ENCODE data around the gene RPL10. TPM values are rescaled to one million over a fixed set of nuclear protein-coding genes. Genes with fewer than 3 reads are reported as not detected.

Gene RPL10
- polyA plus RNA-seq, 1 donor (not counting 4 experiments of a cell fraction or from before 2014, with no cell fraction given) = 2,926 TPM

DNA sequence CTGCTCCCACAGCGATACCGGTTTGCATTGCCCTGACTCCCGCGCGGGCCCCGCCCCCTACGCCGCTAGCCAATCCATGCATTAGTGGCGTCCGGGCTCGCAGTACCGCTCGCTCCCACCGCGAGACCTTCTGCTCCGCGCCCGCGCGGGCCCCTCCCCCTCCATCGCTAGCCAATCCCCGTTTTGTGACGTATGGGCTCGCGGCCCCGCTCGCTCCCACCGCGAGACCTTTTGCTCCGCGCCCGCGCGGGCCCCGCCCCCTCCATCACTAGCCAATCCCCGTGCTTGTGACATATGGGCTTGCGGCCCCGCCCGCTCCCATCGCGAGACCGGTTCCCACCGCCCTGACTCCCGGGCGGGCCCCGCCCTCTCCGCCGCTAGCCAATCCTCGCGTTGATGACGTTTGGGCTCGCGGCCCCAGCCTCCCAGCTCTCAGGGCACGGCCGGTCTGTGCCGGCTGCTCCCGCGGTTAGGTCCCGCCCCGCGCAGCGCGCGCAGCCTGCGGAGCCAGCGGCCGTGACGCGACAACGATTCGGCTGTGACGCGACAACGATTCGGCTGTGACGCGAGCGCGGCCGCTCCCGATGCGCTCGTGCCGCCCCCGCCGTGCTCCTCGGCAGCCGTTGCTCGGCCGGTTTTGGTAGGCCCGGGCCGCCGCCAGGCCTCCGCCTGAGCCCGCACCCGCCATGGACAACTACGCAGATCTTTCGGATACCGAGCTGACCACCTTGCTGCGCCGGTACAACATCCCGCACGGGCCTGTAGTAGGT is 19.2 kb upstream of the RPL10 start, which contains the start of gene EMD:
Gene EMD (plus strand): TSS at position 497 of the 770 bp plus-strand sequence. CDS start 190 bp downstream, at position 687.
- peak within 1 kb of the TSS; percentile 93 for H3K9ac ChIP-seq (ENCODE audit: control insufficient read depth, extremely low read depth, insufficient read depth, low read length)
- TF ChIP-seq, protein P1, sequence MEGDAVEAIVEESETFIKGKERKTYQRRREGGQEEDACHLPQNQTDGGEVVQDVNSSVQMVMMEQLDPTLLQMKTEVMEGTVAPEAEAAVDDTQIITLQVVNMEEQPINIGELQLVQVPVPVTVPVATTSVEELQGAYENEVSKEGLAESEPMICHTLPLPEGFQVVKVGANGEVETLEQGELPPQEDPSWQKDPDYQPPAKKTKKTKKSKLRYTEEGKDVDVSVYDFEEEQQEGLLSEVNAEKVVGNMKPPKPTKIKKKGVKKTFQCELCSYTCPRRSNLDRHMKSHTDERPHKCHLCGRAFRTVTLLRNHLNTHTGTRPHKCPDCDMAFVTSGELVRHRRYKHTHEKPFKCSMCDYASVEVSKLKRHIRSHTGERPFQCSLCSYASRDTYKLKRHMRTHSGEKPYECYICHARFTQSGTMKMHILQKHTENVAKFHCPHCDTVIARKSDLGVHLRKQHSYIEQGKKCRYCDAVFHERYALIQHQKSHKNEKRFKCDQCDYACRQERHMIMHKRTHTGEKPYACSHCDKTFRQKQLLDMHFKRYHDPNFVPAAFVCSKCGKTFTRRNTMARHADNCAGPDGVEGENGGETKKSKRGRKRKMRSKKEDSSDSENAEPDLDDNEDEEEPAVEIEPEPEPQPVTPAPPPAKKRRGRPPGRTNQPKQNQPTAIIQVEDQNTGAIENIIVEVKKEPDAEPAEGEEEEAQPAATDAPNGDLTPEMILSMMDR (optimal IDR thresholded peaks at IDR 0.05 in 1 of 3, IDR thresholded peaks at IDR 0.05 in 1 of 3, conservative IDR thresholded peaks at IDR 0.05 in 1 of 3; ENCODE audit: extremely low read depth in 1 of 3, insufficient read depth in 2 of 3, low read length in 3 of 3) = no peak
- TF ChIP-seq EZH2 (IDR thresholded peaks at IDR 0.05; ENCODE audit: low read length) = no peak
- dilution Hi-C loops (cut with MboI; ENCODE audit: extremely low pct_ligation_motif_present, low sequenced_read_pairs) = no loop called here
- no peaks in the 10 kb centered on the region for H3K27me3 ChIP-seq (ENCODE audit: control insufficient read depth, extremely low read depth, insufficient read depth, low read length)
- H4K20me1 ChIP-seq (ENCODE audit: control insufficient read depth, extremely low read depth, insufficient read depth, low read length) = no peaks in the 10 kb centered on the region
- H3K36me3 ChIP-seq (ENCODE audit: control insufficient read depth in 2 of 2, extremely low read depth in 1 of 2, insufficient read depth in 2 of 2, low read length in 2 of 2) = peaks cover 1 to 10% of the 10 kb centered on the region in 2 experiments
- peak within 1 kb of the TSS; percentile 83 for H3K27ac ChIP-seq (ENCODE audit: control insufficient read depth, insufficient read depth, low read length)
- H3K9me3 ChIP-seq (ENCODE audit: control insufficient read depth, low read depth, low read length) = no peaks in the 10 kb centered on the region
- DNase-seq (ENCODE audit: low read depth, low spot score) = no peak
- H3K4me1 ChIP-seq (ENCODE audit: control insufficient read depth, extremely low read depth, insufficient read depth, low read length) = peaks cover 16% of the 10 kb centered on the region
- H3K9me1 ChIP-seq (ENCODE audit: control insufficient read depth, extremely low read depth, insufficient read depth, low read length) = no peaks in the 10 kb centered on the region
- no peak for FAIRE-seq
- peak within 1 kb of the TSS; percentile 15 for H2AFZ ChIP-seq (ENCODE audit: control insufficient read depth, low read length)
- peak within 1 kb of the TSS; percentile 68 for H3K4me2 ChIP-seq (ENCODE audit: control insufficient read depth, extremely low read depth, insufficient read depth, low read depth, low read length)
- peaks cover 13% of the 10 kb centered on the region for H3K79me2 ChIP-seq (ENCODE audit: control insufficient read depth, insufficient read depth, low read length)
- H3K4me3 ChIP-seq (ENCODE audit: control insufficient read depth in 2 of 3, extremely low read depth in 1 of 3, insufficient read depth in 2 of 3, low read depth in 1 of 3, low read length in 3 of 3) = peak within 1 kb of the TSS; percentile 68 to 85 (median 70)

DNA sequence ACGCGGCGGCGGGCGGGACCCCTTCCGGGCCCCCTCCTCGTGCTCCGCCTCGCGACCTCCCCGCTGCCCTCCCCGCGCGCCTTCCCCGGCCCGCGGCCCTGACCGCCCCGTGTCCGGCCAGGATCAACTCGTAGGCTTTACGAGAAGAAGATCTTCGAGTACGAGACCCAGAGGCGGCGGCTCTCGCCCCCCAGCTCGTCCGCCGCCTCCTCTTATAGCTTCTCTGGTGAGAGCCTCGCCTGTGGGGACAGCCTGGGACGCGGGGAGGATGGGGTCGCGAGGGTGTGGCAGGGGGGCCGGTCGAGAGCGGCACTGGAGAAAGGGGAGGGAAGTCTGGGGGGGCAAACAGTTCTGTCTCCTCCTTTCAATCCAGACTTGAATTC is 18.6 kb upstream of the RPL10 start:
- peak overlapping the region; percentile 93 for H3K9ac ChIP-seq (ENCODE audit: control insufficient read depth, extremely low read depth, insufficient read depth, low read length)

More for the DNA sequence above, 18.6 kb upstream of the RPL10 start:
- Histone ChIP-seq H3K79me2 (ENCODE audit: control insufficient read depth, insufficient read depth, low read length) (peaks cover 13% of the 10 kb centered on the region), H3K4me1 (ENCODE audit: control insufficient read depth, extremely low read depth, insufficient read depth, low read length) (peaks cover 14% of the 10 kb centered on the region), H3K36me3 (ENCODE audit: control insufficient read depth in 2 of 2, extremely low read depth in 1 of 2, insufficient read depth in 2 of 2, low read length in 2 of 2) (peaks cover 1 to 10% of the 10 kb centered on the region in 2 experiments), H2AFZ (ENCODE audit: control insufficient read depth, low read length) (no peak overlapping the region), H3K27ac (ENCODE audit: control insufficient read depth, insufficient read depth, low read length) (peak overlapping the region; percentile 83), H3K27me3 (ENCODE audit: control insufficient read depth, extremely low read depth, insufficient read depth, low read length) (no peaks in the 10 kb centered on the region), H3K4me2 (ENCODE audit: control insufficient read depth, extremely low read depth, insufficient read depth, low read depth, low read length) (peak overlapping the region; percentile 68), H3K9me1 (ENCODE audit: control insufficient read depth, extremely low read depth, insufficient read depth, low read length) (no peaks in the 10 kb centered on the region), H3K4me3 (ENCODE audit: control insufficient read depth in 2 of 3, extremely low read depth in 1 of 3, insufficient read depth in 2 of 3, low read depth in 1 of 3, low read length in 3 of 3) (peak overlapping the region; percentile 68 to 85 (median 70)), H3K9me3 (ENCODE audit: control insufficient read depth, low read depth, low read length) (no peaks in the 10 kb centered on the region), H4K20me1 (ENCODE audit: control insufficient read depth, extremely low read depth, insufficient read depth, low read length) (no peaks in the 10 kb centered on the region)
- FAIRE-seq (no peak), DNase-seq (ENCODE audit: low read depth, low spot score) (no peak)
- dilution Hi-C loops (cut with MboI; ENCODE audit: extremely low pct_ligation_motif_present, low sequenced_read_pairs) = no loop called here
- TF ChIP-seq, protein P1 (optimal IDR thresholded peaks at IDR 0.05 in 1 of 3, IDR thresholded peaks at IDR 0.05 in 1 of 3, conservative IDR thresholded peaks at IDR 0.05 in 1 of 3; ENCODE audit: extremely low read depth in 1 of 3, insufficient read depth in 2 of 3, low read length in 3 of 3) = no peak
- no peak for TF ChIP-seq EZH2 (IDR thresholded peaks at IDR 0.05; ENCODE audit: low read length)

All from keratinocyte (primary cell).